GM23338 (cell line): ENCODE measurements around the gene ABCC10.

Experiments used
- EZH2 ChIP-seq: fragments of 200-600 bp; sonication (generic); IDR thresholded peaks from one replicate; pipeline ENCODE4 v1.8.0; 2017; ENCODE audit warnings: antibody characterized with exemption, mild to moderate bottlenecking, low read depth; ENCODE audit not compliant: unreplicated experiment
- EZH2phosphoT487 ChIP-seq: fragments of 200-600 bp; sonication (generic); IDR thresholded peaks from one replicate; pipeline ENCODE4 v1.8.1; 2018; ENCODE audit warnings: antibody characterized with exemption; ENCODE audit not compliant: unreplicated experiment
- JUNB ChIP-seq: IDR thresholded peaks from one replicate; pipeline ENCODE4 v1.6.1; 2016; ENCODE audit warnings: antibody characterized with exemption; ENCODE audit not compliant: unreplicated experiment
- POLR2AphosphoS5 ChIP-seq: IDR thresholded peaks from 2 replicates; pipeline ENCODE4 v1.6.1; 2016; ENCODE audit warnings: antibody characterized with exemption, low read depth
- REST ChIP-seq: IDR thresholded peaks from one replicate; pipeline ENCODE4 v1.6.1; 2018; ENCODE audit warnings: antibody characterized with exemption; ENCODE audit not compliant: unreplicated experiment
- TF ChIP-seq, protein P1 (sequence below), 2 experiments: fragments of 200-600 bp in 1 of 2; sonication (generic) in 1 of 2; conservative IDR thresholded peaks; 2 replicates each; pipeline versions ENCODE4 v1.5.1 to v1.6.1; 2016 to 2017; ENCODE audit warnings: antibody characterized with exemption in 2 of 2, low read depth in 2 of 2, mild to moderate bottlenecking in 2 of 2, moderate library complexity in 1 of 2
- TF ChIP-seq, protein P2 (sequence below): IDR thresholded peaks from 2 replicates; pipeline ENCODE4 v1.6.1; 2016; ENCODE audit warnings: antibody characterized with exemption

DNA sequence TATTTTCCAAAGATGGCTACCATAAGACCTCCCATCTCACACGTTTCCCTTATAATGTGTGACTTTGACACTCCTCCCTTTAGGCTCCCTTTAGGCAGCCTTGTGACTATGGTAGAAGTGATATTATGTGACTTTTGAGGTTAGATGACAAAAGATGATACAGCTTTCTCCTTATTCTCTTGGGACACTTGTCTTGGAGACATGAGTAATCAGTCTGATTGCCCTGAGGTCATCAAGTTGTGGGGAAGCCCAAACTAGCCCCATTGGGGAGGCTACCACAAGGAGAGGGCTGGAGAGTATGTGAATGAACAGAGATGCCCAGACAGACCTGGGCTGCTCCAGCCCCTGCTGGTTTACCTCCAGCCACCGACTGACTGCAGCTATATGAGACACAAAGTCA lies 38.6 kb downstream of the ABCC10 start:
- TF ChIP-seq, protein P1, sequence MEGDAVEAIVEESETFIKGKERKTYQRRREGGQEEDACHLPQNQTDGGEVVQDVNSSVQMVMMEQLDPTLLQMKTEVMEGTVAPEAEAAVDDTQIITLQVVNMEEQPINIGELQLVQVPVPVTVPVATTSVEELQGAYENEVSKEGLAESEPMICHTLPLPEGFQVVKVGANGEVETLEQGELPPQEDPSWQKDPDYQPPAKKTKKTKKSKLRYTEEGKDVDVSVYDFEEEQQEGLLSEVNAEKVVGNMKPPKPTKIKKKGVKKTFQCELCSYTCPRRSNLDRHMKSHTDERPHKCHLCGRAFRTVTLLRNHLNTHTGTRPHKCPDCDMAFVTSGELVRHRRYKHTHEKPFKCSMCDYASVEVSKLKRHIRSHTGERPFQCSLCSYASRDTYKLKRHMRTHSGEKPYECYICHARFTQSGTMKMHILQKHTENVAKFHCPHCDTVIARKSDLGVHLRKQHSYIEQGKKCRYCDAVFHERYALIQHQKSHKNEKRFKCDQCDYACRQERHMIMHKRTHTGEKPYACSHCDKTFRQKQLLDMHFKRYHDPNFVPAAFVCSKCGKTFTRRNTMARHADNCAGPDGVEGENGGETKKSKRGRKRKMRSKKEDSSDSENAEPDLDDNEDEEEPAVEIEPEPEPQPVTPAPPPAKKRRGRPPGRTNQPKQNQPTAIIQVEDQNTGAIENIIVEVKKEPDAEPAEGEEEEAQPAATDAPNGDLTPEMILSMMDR (conservative IDR thresholded peaks at IDR 0.05; ENCODE audit: low read depth in 2 of 2): no peak
- TF ChIP-seq EZH2phosphoT487: no peak
- TF ChIP-seq, protein P2, sequence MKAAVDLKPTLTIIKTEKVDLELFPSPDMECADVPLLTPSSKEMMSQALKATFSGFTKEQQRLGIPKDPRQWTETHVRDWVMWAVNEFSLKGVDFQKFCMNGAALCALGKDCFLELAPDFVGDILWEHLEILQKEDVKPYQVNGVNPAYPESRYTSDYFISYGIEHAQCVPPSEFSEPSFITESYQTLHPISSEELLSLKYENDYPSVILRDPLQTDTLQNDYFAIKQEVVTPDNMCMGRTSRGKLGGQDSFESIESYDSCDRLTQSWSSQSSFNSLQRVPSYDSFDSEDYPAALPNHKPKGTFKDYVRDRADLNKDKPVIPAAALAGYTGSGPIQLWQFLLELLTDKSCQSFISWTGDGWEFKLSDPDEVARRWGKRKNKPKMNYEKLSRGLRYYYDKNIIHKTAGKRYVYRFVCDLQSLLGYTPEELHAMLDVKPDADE: no peak
- TF ChIP-seq EZH2: no peak
- TF ChIP-seq JUNB: no peak
- TF ChIP-seq POLR2AphosphoS5: no peak
- no peak for TF ChIP-seq REST
